Muscle layer of colon (tissue), 2 donors: ENCODE measurements around the gene RERG.
A peak's percentile ranks its signal among the peaks of the same experiment; 100 is the strongest.

Experiments used
- H3K27ac ChIP-seq: one replicate; pipeline ENCODE4 v1.7.0; 2013; ENCODE audit warnings: low read depth, mild to moderate bottlenecking, low read length, moderate library complexity
- H3K27me3 ChIP-seq, 2 donors: one replicate each; pipeline ENCODE4 v1.7.0; 2013; ENCODE audit warnings: low read length in 2 of 2, mild to moderate bottlenecking in 2 of 2; ENCODE audit not compliant: insufficient read depth in 2 of 2, control insufficient read depth in 1 of 2
- H3K36me3 ChIP-seq: one replicate; pipeline ENCODE4 v1.7.0; 2013; ENCODE audit warnings: mild to moderate bottlenecking, low read length; ENCODE audit not compliant: insufficient read depth
- H3K4me1 ChIP-seq: one replicate; pipeline ENCODE4 v1.7.0; 2013; ENCODE audit warnings: mild to moderate bottlenecking, low read length; ENCODE audit not compliant: insufficient read depth
- H3K4me3 ChIP-seq, 2 donors: one replicate each; pipeline ENCODE4 v1.7.0; 2013; ENCODE audit warnings: low read length in 2 of 2, low read depth in 1 of 2, mild to moderate bottlenecking in 1 of 2, moderate library complexity in 1 of 2
- H3K9ac ChIP-seq: one replicate; pipeline ENCODE4 v1.7.0; 2013; ENCODE audit warnings: low read length
- H3K9me3 ChIP-seq: one replicate; pipeline ENCODE4 v1.7.0; 2013; ENCODE audit warnings: mild to moderate bottlenecking, low read length
- donor health status: abdominal sarcoma.
- donor health status: Adenocarcinoma of cecum.

The RERG gene

DNA sequence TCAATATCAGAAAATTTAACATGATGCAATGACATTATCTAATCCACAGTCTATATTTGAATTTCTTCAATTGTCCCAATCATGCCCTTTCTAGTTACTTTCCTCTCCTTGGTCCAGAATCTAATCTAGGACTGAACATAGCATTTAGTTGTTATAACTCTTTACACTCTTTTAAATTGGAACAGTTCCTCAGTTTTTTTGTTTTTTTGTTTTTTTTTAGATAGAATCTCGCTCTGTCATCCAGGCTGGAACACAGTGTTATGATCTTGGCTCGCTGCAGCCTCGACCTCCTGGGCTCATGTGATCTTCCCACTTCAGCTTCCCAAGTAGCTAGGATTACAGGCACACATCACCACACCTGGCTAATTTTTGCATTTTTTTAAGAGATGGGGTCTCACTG is 63.1 kb downstream of the RERG start:
- no peak overlapping the region for H3K27ac ChIP-seq
- H3K4me3 ChIP-seq, result no peak overlapping the region
- H3K36me3 ChIP-seq, result no peaks in the 10 kb centered on the region
- H3K9ac ChIP-seq, result no peak overlapping the region
- H3K9me3 ChIP-seq, result no peaks in the 10 kb centered on the region
- H3K4me1 ChIP-seq, result peaks cover 51% of the 10 kb centered on the region
- H3K27me3 ChIP-seq, result no peaks in the 10 kb centered on the region

DNA sequence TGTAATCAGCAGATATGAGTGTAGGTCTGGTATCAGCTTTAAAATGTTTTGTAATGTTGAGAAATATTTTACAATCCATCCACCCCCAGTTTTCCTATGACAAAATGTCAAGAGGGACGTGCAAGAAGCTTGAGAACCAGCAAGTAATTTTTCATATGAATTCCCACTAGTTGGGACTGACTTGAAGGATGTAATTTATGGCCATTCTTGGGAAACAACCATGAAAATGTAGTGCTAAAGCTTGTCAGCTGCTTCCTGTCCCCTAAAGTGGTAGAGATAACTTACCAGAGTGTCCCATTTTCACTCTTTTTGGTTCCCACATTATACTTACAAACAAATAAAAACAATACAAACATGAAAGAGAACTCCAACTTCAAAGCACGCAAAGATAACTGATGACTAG is 63.9 kb downstream of the RERG start:
- no peaks in the 10 kb centered on the region for H3K36me3 ChIP-seq
- H3K27ac ChIP-seq, result peak overlapping the region; percentile 38
- no peak overlapping the region for H3K4me3 ChIP-seq
- H3K27me3 ChIP-seq, result no peaks in the 10 kb centered on the region
- H3K4me1 ChIP-seq, result peaks cover 52% of the 10 kb centered on the region
- H3K9ac ChIP-seq, result no peak overlapping the region
- H3K9me3 ChIP-seq, result no peaks in the 10 kb centered on the region

GRCh38 chr12:15155271-15155670 is 65.9 kb downstream of the RERG start:
- Histone ChIP-seq H3K4me1 (peaks cover 66% of the 10 kb centered on the region), H3K9ac (no peak overlapping the region), H3K9me3 (no peaks in the 10 kb centered on the region), H3K4me3 (no peak overlapping the region), H3K36me3 (no peaks in the 10 kb centered on the region), H3K27me3 (no peaks in the 10 kb centered on the region), H3K27ac (no peak overlapping the region)

DNA sequence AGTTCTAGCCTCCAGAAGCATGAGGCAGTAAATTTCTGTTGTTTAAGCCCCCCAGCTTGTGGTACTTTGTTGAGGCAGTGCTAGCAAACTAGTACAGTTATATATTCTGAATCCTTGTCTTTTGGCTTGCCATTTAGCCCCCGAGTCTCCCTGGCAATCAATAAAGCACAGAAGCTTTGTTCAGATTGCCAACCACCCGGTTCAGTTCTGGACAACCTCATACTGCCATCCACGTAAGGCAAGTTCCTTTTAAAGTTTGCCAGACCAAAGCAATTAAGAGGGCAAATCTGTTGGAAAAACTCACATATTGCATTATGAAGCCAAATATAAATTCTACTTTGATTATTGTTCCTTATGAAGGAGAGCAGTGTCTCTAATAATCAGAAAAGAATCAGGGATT is 67.1 kb downstream of the RERG start:
- no peaks in the 10 kb centered on the region for H3K27me3 ChIP-seq
- peak overlapping the region; percentile 79 for H3K27ac ChIP-seq

GRCh38 chr12:15152868-15153267 is 68.3 kb downstream of the RERG start:
- Histone ChIP-seq H3K4me1 (peaks cover 70% of the 10 kb centered on the region), H3K9ac (no peak overlapping the region), H3K36me3 (no peaks in the 10 kb centered on the region), H3K27me3 (no peaks in the 10 kb centered on the region), H3K4me3 (no peak overlapping the region), H3K9me3 (no peaks in the 10 kb centered on the region), H3K27ac (peak overlapping the region; percentile 64)

More for the DNA sequence above, 67.1 kb downstream of the RERG start:
- Histone ChIP-seq H3K36me3 (no peaks in the 10 kb centered on the region), H3K4me1 (peaks cover 66% of the 10 kb centered on the region), H3K9me3 (no peaks in the 10 kb centered on the region), H3K4me3 (no peak overlapping the region), H3K9ac (no peak overlapping the region)

- peaks cover 72% of the 10 kb centered on the region for H3K4me1 ChIP-seq
- H3K27ac ChIP-seq, result peak overlapping the region; percentile 59
- peak overlapping the region in 1 of 2 donors; percentile 8 for H3K4me3 ChIP-seq
- H3K9me3 ChIP-seq, result no peaks in the 10 kb centered on the region
- H3K36me3 ChIP-seq, result no peaks in the 10 kb centered on the region
- H3K9ac ChIP-seq, result no peak overlapping the region
- H3K27me3 ChIP-seq, result no peaks in the 10 kb centered on the region
Measured at GRCh38 chr12:15152456-15152855, 68.8 kb downstream of the RERG start.

GRCh38 chr12:15151161-15152091 is 69.8 kb downstream of the RERG start:
- H3K9ac ChIP-seq, result no peak overlapping the region
- no peaks in the 10 kb centered on the region for H3K27me3 ChIP-seq
- peak overlapping the region; percentile 59 for H3K27ac ChIP-seq
- H3K4me1 ChIP-seq, result peaks cover 72% of the 10 kb centered on the region
- H3K9me3 ChIP-seq, result no peaks in the 10 kb centered on the region
- no peak overlapping the region for H3K4me3 ChIP-seq
- H3K36me3 ChIP-seq, result no peaks in the 10 kb centered on the region

GRCh38 chr12:15146585-15146984 is 74.6 kb downstream of the RERG start:
- no peak overlapping the region for H3K9ac ChIP-seq

DNA sequence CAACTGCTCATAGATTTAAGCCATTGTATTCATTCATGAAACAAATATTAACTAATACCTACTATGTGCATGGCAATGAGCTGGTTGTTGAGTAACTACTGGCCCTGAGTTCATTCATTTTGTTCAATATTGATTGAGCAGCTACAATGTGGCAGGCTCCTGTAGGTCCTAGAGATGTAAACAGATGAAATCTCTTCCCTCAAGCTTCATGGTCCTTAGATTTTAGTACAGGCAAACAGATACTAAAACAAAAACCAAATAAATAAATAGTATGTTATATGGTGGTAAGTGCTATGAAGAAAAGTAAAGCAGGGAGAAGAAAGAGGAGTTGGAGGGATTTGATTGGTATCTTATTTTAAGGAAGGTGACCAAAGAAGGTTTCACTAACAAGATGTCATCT is 77.8 kb downstream of the RERG start:
- Histone ChIP-seq H3K4me1 (peaks cover 39% of the 10 kb centered on the region), H3K4me3 (no peak overlapping the region), H3K27me3 (no peaks in the 10 kb centered on the region), H3K9ac (no peak overlapping the region), H3K36me3 (no peaks in the 10 kb centered on the region), H3K9me3 (no peaks in the 10 kb centered on the region), H3K27ac (no peak overlapping the region)

More at GRCh38 chr12:15146585-15146984, 74.6 kb downstream of the RERG start:
- Histone ChIP-seq H3K27ac (peak overlapping the region; percentile 47), H3K27me3 (no peaks in the 10 kb centered on the region), H3K36me3 (no peaks in the 10 kb centered on the region), H3K4me3 (peak overlapping the region in 1 of 2 donors; percentile 34), H3K9me3 (no peaks in the 10 kb centered on the region), H3K4me1 (peaks cover 52% of the 10 kb centered on the region)

DNA sequence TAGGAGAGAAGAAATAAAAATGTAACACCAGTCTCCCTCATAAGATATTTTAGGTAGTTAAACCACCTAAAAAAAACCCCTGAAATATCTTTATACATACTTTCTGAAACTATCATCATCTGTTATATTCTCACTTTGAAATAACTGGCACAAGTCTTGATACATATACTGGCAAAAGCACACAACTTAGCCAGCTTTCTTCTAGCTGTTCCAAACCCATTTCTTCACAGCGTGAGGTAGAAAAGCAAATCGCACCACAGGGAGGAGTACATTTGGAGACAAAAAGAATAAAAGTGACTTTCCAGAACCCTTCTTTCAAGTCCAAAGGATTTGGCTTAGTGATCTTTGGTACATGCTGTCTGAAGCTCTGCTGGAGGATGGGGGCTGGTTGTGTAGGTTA is 78.5 kb downstream of the RERG start:
- no peak overlapping the region for H3K27ac ChIP-seq
- no peaks in the 10 kb centered on the region for H3K36me3 ChIP-seq
- no peaks in the 10 kb centered on the region for H3K9me3 ChIP-seq
- no peak overlapping the region for H3K4me3 ChIP-seq
- H3K4me1 ChIP-seq, result peaks cover 34% of the 10 kb centered on the region
- H3K27me3 ChIP-seq, result no peaks in the 10 kb centered on the region
- no peak overlapping the region for H3K9ac ChIP-seq

DNA sequence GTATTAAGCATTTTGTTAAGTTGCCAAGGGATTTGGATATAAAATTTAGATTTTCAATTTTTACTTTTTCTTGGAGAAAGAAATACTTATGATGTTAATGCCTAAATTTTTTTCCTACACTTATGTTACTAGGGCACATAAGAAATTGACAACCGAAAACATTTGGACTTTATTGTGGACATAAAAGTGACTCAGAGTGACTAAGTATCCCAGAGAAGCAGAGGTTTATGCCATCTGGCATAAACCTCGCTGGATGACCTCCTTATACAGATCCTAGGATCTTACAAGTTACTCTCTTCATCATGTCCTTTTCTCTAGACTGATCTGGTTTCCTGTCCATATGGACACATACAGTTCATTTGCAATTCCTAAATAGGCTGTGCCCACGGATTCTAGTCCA is 89.8 kb downstream of the RERG start:
- Histone ChIP-seq H3K4me1 (peaks cover 17% of the 10 kb centered on the region), H3K9ac (no peak overlapping the region), H3K4me3 (no peak overlapping the region), H3K27me3 (no peaks in the 10 kb centered on the region), H3K27ac (peak overlapping the region; percentile 35), H3K9me3 (no peaks in the 10 kb centered on the region), H3K36me3 (no peaks in the 10 kb centered on the region)

GRCh38 chr12:15130541-15130940 is 90.7 kb downstream of the RERG start:
- Histone ChIP-seq H3K36me3 (no peaks in the 10 kb centered on the region), H3K4me1 (peaks cover 17% of the 10 kb centered on the region), H3K27ac (no peak overlapping the region), H3K4me3 (no peak overlapping the region), H3K9ac (no peak overlapping the region), H3K27me3 (no peaks in the 10 kb centered on the region), H3K9me3 (no peaks in the 10 kb centered on the region)
